GM18511 (cell line): ENCODE results near the gene CEL.
"Not testable (repeated sequence)": the region's sequence is repeated elsewhere in the genome, so short reads cannot be mapped to it uniquely, and the experiment has no call there.

Source experiments
- ATAC-seq: cut with Tn5 transposase; IDR thresholded peaks from one replicate; pipeline ENCODE4 v1.9.1; 2021; ENCODE audit warnings: mild to moderate bottlenecking, moderate library complexity; ENCODE audit not compliant: unreplicated experiment

Gene CEL

DNA sequence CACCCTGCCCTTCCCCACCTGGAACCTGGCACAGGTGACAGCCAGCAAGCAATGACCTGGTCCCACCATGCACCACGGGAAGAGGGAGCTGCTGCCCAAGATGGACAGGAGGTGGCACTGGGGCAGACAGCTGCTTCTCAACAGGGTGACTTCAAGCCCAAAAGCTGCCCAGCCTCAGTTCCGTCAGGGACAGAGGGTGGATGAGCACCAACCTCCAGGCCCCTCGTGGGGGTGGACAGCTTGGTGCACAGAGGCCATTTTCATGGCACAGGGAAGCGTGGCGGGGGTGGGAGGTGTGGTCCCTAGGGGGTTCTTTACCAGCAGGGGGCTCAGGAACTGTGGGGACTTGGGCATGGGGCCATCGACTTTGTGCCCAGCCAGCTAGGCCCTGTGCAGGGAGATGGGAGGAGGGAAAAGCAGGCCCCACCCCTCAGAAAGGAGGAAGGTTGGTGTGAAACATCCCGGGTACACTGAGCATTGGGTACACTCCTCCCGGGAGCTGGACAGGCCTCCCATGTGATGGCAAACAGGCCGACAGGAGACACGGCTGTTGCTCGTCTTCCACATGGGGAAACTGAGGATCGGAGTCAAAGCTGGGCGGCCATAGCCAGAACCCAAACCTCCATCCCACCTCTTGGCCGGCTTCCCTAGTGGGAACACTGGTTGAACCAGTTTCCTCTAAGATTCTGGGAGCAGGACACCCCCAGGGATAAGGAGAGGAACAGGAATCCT lies 1.9 kb downstream of the CEL start:
- no peak for ATAC-seq

DNA sequence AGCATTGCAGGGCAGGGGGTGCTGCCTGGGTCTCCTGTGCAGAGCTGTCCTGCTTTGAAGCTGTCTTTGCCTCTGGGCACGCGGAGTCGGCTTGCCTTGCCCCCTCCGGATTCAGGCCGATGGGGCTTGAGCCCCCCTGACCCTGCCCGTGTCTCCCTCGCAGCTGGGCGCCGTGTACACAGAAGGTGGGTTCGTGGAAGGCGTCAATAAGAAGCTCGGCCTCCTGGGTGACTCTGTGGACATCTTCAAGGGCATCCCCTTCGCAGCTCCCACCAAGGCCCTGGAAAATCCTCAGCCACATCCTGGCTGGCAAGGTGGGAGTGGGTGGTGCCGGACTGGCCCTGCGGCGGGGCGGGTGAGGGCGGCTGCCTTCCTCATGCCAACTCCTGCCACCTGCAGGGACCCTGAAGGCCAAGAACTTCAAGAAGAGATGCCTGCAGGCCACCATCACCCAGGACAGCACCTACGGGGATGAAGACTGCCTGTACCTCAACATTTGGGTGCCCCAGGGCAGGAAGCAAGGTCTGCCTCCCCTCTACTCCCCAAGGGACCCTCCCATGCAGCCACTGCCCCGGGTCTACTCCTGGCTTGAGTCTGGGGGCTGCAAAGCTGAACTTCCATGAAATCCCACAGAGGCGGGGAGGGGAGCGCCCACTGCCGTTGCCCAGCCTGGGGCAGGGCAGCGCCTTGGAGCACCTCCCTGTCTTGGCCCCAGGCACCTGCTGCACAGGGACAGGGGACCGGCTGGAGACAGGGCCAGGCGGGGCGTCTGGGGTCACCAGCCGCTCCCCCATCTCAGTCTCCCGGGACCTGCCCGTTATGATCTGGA lies 2.7 kb downstream of the CEL start:
- no peak for ATAC-seq

DNA sequence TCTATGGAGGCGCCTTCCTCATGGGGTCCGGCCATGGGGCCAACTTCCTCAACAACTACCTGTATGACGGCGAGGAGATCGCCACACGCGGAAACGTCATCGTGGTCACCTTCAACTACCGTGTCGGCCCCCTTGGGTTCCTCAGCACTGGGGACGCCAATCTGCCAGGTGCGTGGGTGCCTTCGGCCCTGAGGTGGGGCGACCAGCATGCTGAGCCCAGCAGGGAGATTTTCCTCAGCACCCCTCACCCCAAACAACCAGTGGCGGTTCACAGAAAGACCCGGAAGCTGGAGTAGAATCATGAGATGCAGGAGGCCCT lies 3.2 kb downstream of the CEL start:
- ATAC-seq, result no peak

DNA sequence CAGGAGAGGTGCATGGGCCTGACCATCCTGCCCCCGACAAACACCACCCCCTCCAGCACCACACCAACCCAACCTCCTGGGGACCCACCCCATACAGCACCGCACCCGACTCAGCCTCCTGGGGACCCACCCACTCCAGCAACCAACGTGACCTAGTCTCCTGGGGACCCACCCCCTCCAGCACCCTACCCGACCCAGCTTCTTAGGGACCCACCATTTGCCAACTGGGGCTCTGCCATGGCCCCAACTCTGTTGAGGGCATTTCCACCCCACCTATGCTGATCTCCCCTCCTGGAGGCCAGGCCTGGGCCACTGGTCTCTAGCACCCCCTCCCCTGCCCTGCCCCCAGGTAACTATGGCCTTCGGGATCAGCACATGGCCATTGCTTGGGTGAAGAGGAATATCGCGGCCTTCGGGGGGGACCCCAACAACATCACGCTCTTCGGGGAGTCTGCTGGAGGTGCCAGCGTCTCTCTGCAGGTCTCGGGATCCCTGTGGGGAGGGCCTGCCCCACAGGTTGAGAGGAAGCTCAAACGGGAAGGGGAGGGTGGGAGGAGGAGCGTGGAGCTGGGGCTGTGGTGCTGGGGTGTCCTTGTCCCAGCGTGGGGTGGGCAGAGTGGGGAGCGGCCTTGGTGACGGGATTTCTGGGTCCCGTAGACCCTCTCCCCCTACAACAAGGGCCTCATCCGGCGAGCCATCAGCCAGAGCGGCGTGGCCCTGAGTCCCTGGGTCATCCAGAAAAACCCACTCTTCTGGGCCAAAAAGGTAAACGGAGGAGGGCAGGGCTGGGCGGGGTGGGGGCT lies 4.6 kb downstream of the CEL start:
- ATAC-seq, result no peak

DNA sequence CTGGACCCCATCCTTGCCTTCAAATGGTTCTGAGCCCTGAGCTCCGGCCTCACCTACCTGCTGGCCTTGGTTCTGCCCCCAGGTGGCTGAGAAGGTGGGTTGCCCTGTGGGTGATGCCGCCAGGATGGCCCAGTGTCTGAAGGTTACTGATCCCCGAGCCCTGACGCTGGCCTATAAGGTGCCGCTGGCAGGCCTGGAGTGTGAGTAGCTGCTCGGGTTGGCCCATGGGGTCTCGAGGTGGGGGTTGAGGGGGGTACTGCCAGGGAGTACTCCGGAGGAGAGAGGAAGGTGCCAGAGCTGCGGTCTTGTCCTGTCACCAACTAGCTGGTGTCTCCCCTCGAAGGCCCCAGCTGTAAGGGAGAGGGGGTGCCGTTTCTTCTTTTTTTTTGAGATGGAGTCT lies 5.2 kb downstream of the CEL start:
- ATAC-seq, result no peak

DNA sequence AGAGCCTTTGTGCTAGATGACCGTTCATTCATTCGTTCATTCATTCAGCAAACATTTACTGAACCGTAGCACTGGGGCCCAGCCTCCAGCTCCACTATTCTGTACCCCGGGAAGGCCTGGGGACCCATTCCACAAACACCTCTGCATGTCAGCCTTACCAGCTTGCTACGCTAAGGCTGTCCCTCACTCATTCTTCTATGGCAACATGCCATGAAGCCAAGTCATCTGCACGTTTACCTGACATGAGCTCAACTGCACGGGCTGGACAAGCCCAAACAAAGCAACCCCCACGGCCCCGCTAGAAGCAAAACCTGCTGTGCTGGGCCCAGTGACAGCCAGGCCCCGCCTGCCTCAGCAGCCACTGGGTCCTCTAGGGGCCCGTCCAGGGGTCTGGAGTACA lies 6.0 kb downstream of the CEL start:
- ATAC-seq, result no peak

DNA sequence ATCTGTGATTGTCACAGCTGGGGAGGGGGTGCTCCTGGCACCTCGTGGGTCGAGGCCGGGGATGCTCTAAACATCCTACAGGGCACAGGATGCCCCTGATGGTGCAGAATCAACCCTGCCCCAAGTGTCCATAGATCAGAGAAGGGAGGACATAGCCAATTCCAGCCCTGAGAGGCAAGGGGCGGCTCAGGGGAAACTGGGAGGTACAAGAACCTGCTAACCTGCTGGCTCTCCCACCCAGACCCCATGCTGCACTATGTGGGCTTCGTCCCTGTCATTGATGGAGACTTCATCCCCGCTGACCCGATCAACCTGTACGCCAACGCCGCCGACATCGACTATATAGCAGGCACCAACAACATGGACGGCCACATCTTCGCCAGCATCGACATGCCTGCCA lies 6.7 kb downstream of the CEL start:
- ATAC-seq, result not testable (repeated sequence)

DNA sequence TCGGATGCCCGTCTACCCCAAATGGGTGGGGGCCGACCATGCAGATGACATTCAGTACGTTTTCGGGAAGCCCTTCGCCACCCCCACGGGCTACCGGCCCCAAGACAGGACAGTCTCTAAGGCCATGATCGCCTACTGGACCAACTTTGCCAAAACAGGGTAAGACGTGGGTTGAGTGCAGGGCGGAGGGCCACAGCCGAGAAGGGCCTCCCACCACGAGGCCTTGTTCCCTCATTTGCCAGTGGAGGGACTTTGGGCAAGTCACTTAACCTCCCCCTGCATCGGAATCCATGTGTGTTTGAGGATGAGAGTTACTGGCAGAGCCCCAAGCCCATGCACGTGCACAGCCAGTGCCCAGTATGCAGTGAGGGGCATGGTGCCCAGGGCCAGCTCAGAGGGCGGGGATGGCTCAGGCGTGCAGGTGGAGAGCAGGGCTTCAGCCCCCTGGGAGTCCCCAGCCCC lies 8.8 kb downstream of the CEL start:
- ATAC-seq, result not testable (repeated sequence)

DNA sequence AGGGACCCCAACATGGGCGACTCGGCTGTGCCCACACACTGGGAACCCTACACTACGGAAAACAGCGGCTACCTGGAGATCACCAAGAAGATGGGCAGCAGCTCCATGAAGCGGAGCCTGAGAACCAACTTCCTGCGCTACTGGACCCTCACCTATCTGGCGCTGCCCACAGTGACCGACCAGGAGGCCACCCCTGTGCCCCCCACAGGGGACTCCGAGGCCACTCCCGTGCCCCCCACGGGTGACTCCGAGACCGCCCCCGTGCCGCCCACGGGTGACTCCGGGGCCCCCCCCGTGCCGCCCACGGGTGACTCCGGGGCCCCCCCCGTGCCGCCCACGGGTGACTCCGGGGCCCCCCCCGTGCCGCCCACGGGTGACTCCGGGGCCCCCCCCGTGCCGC lies 9.2 kb downstream of the CEL start:
- not testable (repeated sequence) for ATAC-seq

DNA sequence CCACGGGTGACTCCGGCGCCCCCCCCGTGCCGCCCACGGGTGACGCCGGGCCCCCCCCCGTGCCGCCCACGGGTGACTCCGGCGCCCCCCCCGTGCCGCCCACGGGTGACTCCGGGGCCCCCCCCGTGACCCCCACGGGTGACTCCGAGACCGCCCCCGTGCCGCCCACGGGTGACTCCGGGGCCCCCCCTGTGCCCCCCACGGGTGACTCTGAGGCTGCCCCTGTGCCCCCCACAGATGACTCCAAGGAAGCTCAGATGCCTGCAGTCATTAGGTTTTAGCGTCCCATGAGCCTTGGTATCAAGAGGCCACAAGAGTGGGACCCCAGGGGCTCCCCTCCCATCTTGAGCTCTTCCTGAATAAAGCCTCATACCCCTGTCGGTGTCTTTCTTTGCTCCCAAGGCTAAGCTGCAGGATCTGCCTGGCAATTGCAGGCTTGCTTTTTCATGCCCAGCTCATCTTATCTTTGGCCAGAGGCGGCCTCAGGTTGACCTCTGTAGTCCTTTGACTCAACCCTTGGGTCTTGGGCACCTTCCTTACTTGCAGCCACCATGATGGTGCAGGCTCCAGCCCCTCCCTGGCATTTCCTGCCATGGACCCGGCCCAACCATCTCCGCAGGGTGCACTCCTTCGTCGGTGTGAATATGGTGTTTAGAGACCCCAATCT lies 9.8 kb downstream of the CEL start:
- ATAC-seq, result no peak

DNA sequence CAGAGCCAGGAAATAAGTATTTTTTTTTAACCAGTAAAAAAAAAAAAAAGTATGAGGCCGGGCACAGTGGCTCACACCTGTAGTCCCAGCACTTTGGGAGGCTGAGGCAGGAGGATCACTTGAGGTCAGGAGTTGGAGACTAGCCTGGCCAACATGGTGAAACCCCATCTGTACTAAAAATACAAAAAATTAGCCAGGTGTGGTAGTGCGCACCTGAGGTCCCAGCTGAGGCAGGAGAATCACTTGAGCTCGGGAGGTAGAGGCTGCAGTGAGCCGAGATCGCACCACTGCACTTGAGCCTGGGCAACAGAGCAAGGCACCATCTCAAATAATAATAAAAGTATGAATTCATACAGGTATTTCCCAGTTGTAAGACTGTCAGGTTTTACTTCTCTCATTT lies 10.4 kb downstream of the CEL start:
- not testable (repeated sequence) for ATAC-seq

DNA sequence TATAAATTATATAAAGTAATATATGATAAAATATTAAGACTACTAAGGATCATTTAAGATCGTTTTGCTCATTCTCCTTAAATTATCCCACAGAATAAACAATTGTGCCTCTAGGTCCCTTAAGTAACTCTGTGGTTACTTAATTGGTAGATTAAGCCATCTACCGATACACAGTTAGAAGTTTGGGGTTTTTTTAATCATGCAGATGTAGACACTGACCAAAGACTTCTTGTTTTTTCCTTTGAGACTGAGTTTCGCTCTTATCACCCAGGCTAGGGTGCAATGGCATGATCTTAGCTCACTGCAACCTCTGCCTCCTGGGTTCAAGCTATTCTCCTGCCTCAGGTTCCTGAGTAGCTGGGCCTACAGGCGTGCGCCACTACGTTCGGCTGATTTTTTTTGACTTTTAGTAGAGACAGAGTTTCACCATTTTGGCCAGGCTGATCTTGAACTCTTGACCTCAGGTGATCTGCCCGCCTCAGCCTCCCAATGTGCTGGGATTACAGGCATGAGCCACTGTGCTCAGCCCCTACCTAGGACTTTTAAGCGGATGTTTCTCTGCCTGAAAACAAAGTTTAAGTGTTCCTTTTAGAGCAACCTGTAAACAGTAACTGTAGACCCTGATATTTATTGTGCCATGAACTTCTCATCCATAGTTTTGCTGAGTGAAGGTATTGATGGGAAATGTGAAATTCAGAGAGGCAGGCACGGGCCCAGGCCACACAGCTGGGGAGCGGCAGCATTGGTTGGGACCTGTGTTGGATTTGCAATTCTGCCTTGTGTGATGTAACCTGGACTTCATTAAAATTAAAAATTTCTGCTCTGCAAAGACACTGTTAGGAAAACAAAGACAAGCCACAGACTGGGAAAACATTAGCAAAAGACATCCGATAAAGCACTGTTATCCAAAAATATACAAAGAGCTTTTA lies 11.6 kb downstream of the CEL start:
- ATAC-seq, result no peak

DNA sequence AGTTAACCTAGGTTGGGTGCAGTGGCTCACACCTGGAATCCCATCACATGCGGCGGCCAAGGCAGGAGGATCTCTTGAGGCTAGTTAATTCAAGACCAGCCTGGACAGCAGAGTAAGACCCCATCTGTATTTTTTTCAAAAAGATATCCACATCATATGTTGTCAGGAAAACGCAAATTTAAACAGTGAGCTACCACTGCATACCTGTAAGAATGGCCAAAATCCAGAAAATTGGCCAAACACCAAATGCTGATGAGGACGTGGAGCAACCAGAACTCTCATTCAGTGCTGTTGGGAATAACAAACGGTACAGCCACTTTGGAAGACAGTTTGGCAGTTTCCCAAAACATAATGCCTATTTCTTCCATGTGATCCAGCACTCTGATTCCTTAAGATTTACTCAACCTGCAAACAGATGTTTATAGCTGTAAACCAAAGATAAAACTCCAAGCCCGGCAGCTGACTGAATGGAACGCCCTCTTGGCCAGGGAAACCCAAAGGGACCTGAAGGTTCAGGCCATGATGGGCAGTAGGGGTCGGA lies 12.4 kb downstream of the CEL start:
- ATAC-seq, result no peak

DNA sequence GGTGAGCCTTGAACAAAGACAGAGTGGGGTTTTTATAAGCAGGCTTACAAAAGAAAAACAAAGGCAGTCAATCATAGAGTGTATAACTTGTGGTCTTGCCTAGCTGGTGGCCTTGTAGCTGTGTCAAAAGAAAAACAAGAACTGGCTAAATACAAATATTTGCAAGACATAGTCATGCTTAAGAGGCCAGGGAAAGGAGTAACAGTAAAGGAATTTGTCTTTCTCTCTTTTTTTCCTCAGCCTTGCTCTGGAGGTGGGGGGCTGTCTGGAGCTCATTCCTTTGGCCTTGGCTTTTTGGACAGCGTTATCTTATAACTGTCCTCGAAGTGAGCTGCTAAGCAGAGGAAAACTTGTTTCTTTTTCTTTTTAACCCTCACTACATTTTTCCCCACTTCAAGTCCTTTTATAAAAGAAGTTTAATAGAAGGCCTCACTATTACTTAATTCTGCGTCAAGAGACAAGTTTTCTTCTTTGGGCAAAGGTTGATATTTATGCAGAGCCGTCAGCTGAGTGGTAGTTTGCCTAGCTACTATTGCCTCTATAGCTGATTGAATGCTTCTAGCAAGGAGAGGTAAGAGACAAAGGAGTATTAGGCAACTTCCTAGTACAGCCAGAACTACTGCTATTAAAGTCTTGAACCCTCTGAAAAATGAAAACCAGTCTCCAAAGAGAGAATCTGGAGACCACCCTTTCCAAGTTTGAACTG lies 14.3 kb downstream of the CEL start:
- ATAC-seq, result no peak

DNA sequence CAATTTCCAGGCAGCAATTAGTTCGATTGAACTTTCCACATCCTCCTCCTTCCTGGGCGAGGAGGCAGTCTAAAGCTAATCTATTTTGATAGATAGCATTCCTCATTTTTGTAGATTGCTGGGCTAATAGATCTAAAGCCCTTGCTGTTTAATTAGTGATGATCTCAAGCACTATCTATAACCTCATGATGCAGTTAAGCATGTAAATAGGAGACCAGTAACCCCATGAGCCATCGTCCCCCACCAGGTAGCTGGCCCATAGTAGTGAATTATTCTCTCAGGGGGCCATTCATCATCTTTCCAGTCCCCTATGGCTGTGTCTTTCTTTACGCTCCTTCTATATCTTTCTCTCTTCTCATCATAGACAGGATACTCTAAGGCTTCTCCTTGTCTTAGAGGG lies 14.9 kb downstream of the CEL start:
- ATAC-seq, result no peak

DNA sequence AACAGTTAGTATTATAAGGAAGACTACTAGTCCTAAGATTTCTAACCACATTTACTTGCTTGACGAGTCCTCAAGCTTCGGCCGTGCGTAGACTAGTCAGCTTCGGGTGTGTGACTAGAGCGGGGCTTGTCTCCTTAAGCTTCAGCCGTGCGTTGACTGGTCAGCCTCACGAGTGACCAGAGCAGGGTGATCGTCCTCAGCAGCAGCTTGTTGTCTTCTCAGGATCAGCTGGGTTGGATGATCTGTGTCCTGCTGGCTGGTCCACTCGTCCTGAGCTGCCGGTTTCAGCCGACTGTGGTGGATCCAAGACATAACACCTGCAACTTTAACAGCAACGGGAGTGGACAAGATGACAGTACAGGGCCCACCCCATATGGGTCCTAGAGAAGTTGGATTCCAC lies 16.7 kb downstream of the CEL start:
- ATAC-seq, result no peak

DNA sequence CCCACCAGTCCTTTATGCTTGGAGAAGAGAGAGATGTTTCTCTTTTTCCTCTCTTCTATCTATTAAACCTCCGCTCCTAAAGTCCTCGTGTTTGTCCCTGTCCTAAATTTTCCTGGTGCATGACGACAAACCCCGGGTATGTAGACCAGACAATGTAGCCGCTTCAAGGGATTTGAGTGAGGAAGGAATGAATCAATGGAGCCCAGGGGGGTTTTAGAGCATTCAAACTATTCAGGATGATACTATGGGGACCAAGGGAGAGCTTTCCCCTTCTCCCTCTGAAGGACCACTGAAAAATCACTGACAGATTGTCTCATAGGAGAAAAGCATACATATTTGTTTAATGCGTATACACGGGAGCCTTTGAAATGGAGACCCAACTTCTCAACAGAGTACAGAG lies 18.4 kb downstream of the CEL start:
- ATAC-seq, result no peak

DNA sequence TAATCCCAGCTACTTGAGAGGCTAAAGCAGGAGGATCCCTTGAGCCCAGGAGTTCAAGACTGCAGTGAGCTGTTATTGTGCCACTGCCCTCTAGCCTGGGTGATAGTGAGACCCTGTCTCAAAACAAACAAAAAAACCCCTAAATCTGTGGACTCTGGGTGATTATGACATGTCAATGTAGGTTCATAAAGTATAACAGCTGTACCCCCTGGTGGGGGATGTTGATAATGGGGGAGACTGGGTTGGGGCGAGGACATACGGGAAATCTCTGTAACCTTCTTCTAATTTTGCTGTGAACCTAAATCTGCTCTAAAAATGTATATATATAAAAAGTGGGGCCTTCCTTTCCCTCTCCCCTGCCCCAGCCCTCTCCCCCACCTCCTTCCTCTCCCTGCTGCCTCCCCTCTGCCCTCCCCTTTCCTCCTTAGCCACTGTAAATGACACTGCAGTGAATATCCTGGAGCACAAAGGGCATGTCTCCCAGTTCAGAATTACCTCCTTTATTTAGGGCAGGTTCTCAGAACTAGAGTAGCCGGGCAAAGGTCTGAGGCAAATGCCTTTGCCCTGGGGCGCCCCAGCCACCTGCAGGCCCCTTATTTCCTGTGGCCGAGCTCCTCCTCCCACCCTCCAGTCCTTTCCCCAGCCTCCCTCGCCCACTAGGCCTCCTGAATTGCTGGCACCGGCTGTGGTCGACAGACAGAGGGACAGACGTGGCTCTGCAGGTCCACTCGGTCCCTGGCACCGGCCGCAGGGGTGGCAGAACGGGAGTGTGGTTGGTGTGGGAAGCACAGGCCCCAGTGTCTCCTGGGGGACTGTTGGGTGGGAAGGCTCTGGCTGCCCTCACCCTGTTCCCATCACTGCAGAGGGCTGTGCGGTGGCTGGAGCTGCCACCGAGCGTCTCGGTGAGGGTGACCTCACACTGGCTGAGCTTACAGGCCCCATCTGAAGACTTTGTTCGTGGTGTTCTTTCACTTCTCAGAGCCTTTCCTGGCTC lies 19.3 kb downstream of the CEL start:
- not testable (repeated sequence) for ATAC-seq
